ENCODE measurements around the gene LATS2. TPM values are rescaled to one million over a fixed set of nuclear protein-coding genes. Genes with fewer than 3 reads are reported as not detected.

LATS2 gene
- total and polyA plus RNA-seq, 2 of the 8 experiments (the other 6 are each of a cell fraction or from before 2014, with no cell fraction given), result 8.3 to 26.2 TPM

DNA sequence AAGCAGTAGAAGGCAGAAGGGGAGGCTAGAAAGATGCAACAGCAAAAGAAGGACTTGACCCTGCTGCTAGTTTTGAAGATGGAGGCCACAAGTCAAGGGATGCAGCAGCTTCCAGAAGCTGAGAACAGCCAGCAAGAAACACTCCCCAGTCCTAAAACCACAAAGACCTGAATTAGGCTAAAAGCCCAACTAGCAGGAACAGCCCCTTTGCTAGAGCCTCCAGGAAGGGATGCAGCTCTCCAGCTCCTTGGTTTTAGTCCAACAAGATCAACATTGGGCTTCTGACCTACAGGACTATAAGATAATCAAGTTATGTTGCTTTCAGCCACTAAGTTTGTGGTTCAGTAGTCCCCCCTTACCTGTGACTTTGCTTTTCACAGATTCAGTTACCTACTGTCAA is 10.5 kb upstream of the LATS2 start:
- Histone ChIP-seq H3K36me3 (ENCODE audit: control insufficient read depth in 2 of 4, insufficient read depth in 4 of 4, low read length in 3 of 4) (no peaks in the 10 kb centered on the region), H3K27ac (ENCODE audit: low read depth, low read length) (no peak overlapping the region), H3K56ac (replicated peaks; ENCODE audit: insufficient read length, low read depth, low read length) (no peak overlapping the region), H3K4me3 (ENCODE audit: extremely low read depth in 1 of 4, insufficient read depth in 2 of 4, low read depth in 3 of 4, low read length in 4 of 4) (no peak overlapping the region), H3K4ac (replicated peaks; ENCODE audit: insufficient read length, low read depth, low read length) (no peak overlapping the region), H3K79me2 (ENCODE audit: control insufficient read depth in 1 of 2, insufficient read depth in 2 of 2, low read length in 2 of 2) (no peaks in the 10 kb centered on the region), H3K4me2 (ENCODE audit: insufficient read depth in 1 of 2, low read depth in 2 of 2, low read length in 2 of 2) (no peak overlapping the region), H2BK20ac (ENCODE audit: low read length) (no peak overlapping the region), H3K9me3 (ENCODE audit: insufficient read depth in 2 of 2, low read depth in 1 of 2, low read length in 1 of 2) (no peaks in the 10 kb centered on the region), H3K27me3 (replicated peaks in 1 of 4; ENCODE audit: control insufficient read depth in 3 of 4, extremely low read depth in 1 of 4, insufficient read depth in 3 of 4, low read length in 3 of 4) (no peaks in the 10 kb centered on the region; a peak in 1 of 7 replicates), H3K23ac (ENCODE audit: insufficient read length) (no peak overlapping the region), H2AK5ac (ENCODE audit: low read depth, low read length) (no peak overlapping the region), H3K23me2 (ENCODE audit: low read depth, low read length) (no peaks in the 10 kb centered on the region; the same call in 1 of the 2 replicates), H2BK12ac (ENCODE audit: low read depth, low read length) (no peak overlapping the region), H3K9ac (replicated peaks in 1 of 4; ENCODE audit: extremely low read depth in 1 of 4, low read depth in 3 of 4, low read length in 3 of 4) (no peak overlapping the region), H3K14ac (ENCODE audit: insufficient read length) (no peak overlapping the region), H4K8ac (ENCODE audit: extremely low read depth, insufficient read depth, low read length) (peak overlapping the region; percentile 82), H2BK15ac (ENCODE audit: low read length) (no peak overlapping the region), H3K79me1 (ENCODE audit: low read depth, low read length) (no peaks in the 10 kb centered on the region), H2BK120ac (replicated peaks; ENCODE audit: low read depth, low read length) (no peak overlapping the region), H4K91ac (replicated peaks; ENCODE audit: insufficient read length, low read length) (no peak overlapping the region), H2AFZ (ENCODE audit: low read length) (0 out of 2 replicates have a peak overlapping the region, but pooled peaks have one; percentile 30), H4K20me1 (replicated peaks in 1 of 2; ENCODE audit: control insufficient read depth in 1 of 2, insufficient read depth in 2 of 2, low read length in 2 of 2) (no peaks in the 10 kb centered on the region), H3K18ac (ENCODE audit: extremely low read depth, low read length) (no peak overlapping the region), H4K5ac (ENCODE audit: insufficient read length, low read depth, low read length) (no peak overlapping the region), H3K4me1 (replicated peaks in 1 of 4; ENCODE audit: control insufficient read depth in 3 of 4, insufficient read depth in 4 of 4, low read length in 3 of 4) (peaks cover 3 to 6% (median 4%) of the 10 kb centered on the region in 4 experiments; a peak in 5 of 7 replicates), H2BK5ac (ENCODE audit: low read depth, low read length) (no peak overlapping the region)
- FAIRE-seq (no peak), DNase-seq (ENCODE audit: low read depth in 1 of 2, low spot score in 2 of 2) (no peak)
- POLR2A ChIA-PET (ENCODE audit: partially characterized antibody), result interaction anchor here (1.2 to 3.7 kb wide), 2 partner anchors 9 to 12 kb away, joined by 4 to 45 read pairs; partner anchors contain the start of gene LATS2
- CTCF ChIA-PET (ENCODE audit: partially characterized antibody), result interaction anchor here (1.1 kb wide), 1 partner anchor 108 kb away, joined by 3 read pairs; no protein-coding TSS in a partner anchor
- TF ChIP-seq TEAD4 (IDR thresholded peaks at IDR 0.05; ENCODE audit: low read depth, low read length) (no peak), SP1 (IDR thresholded peaks at IDR 0.05; ENCODE audit: low read depth, low read length) (no peak), PHF8 (conservative IDR thresholded peaks at IDR 0.05; ENCODE audit: low read depth, low read length) (no peak), KDM5A (IDR thresholded peaks at IDR 0.05; ENCODE audit: low read length) (no peak), SIX5 (IDR thresholded peaks at IDR 0.05; ENCODE audit: low read depth, low read length) (no peak), KDM1A (IDR thresholded peaks at IDR 0.05; ENCODE audit: borderline replicate concordance, low read length) (no peak), NANOG (IDR thresholded peaks at IDR 0.05; ENCODE audit: insufficient read depth, low read depth, low read length, poor library complexity, severe bottlenecking) (no peak), TCF12 (IDR thresholded peaks at IDR 0.05; ENCODE audit: low read depth, low read length) (no peak), HDAC2 (IDR thresholded peaks at IDR 0.05; ENCODE audit: borderline replicate concordance in 1 of 2, low read depth in 2 of 2, low read length in 2 of 2) (no peak), CREB1 (IDR thresholded peaks at IDR 0.05) (no peak), FOSL1 (IDR thresholded peaks at IDR 0.05; ENCODE audit: insufficient read depth, low read depth, low read length) (no peak), RBBP5 (IDR thresholded peaks at IDR 0.05; ENCODE audit: borderline replicate concordance, low read depth, low read length) (no peak), SIRT6 (IDR thresholded peaks at IDR 0.05; ENCODE audit: low read length) (no peak), SRF (IDR thresholded peaks at IDR 0.05; ENCODE audit: low read depth, low read length) (no peak), BACH1 (IDR thresholded peaks at IDR 0.05; ENCODE audit: low read length) (no peak)
- TF ChIP-seq, protein P1, sequence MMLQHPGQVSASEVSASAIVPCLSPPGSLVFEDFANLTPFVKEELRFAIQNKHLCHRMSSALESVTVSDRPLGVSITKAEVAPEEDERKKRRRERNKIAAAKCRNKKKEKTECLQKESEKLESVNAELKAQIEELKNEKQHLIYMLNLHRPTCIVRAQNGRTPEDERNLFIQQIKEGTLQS (IDR thresholded peaks at IDR 0.05; ENCODE audit: insufficient read depth, low read depth, low read length), result no peak
